Measurements from ENCODE around the gene KLRC1.
"Not testable (repeated sequence)": the region's sequence is repeated elsewhere in the genome, so short reads cannot be mapped to it uniquely, and the experiment has no call there.

Gene KLRC1
- 104 to 150 reads per million in 2 donors for total RNA-seq

DNA sequence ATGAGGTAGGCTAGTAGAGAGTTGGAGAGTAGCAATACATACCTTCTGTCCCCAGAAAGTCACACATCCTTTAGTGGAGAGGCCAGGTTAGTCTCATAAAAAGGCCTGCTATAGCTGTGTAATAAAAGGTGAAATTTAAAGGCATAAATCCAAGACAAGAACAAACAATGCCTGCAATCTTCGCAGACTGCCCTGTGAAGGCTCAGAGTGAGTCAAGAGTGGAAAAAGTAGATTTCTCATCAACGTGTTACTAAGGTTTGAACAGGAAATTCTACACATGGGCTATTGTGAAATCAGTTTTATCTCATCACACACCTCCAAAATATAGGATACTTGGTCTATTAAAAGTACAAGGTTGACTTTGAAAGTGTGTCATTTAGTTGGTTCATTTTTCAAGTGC is at the start of gene KLRC1:
Gene KLRC1, minus strand, starts transcription at position 222 of the 400 bp plus-strand sequence. CDS start 2,221 bp downstream, outside the sequence.
- no peak for DNase-seq

DNA sequence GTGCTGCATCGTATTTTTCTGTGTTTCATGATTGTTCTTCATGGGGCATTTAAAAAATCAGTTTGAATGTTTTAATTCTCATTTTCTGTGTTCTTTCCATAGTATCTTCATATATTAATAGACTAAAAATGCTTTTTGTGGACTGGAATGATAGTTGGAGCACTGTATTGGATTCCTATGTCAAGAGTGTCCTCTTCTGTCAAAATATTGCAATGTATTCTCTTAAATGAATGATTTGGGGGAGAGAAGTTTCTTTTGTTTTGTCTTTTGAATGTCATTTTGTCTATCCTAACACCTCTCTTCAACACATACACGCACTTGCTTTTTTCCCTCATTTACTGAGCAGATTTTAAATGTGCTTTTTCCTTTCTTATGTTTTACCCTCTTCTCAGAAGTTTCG is 47.9 kb upstream of the KLRC1 start:
- DNase-seq, result no peak

DNA sequence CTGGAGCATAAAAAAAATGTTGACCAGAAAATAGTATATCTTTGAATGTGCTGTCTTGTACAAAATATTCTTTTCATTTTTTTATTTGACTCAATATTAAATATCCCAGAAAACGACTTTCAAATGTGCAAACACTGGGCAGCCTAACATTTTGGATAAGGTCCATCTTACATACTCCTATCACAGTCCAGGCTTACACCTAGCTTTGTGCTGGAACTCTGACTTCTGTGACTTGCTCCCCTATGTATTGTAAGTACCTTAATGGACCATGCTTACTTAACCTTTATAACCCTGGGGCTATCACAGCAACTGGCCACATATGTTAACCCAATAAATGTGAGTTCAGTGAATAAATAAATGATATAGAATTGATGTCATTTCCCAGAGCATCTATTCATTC is 44.9 kb upstream of the KLRC1 start:
- no peak for DNase-seq

DNA sequence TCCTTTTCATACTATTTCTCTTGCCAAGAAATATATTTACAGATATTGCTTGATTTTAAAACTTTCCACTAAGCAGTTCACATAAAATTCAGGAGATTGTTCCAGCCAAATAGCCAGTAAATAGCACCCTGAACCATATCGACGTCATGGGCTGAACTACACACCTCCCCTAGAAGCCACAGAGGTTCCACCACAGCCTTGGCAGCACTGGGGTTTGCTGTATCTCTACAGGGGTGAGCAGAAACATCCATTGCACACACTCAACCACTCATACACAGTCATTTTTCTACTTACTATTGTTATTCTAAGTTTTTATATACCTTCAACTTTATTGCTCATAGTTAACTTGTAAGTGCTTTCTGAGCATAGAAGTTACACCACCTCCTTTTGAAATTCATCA is 44.4 kb upstream of the KLRC1 start:
- DNase-seq, result no peak

DNA sequence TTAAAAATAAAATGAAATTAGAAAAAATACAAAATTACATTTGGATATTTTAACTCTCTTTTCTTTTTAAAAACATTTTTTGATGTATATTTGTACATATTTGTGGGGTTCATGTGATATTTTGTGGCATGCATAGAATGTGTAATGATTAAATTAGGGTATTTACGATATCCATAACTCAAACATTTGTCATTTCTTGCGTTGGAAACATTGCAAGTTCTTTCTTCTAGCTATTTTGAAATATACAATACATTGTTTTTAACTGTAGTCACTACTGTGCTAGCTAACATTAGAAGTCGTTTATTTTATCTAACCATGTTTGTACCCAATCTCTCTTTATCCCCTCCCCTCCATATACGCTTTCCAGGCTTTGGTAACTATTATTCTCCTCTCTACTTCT is 38.6 kb upstream of the KLRC1 start:
- no peak for DNase-seq

DNA sequence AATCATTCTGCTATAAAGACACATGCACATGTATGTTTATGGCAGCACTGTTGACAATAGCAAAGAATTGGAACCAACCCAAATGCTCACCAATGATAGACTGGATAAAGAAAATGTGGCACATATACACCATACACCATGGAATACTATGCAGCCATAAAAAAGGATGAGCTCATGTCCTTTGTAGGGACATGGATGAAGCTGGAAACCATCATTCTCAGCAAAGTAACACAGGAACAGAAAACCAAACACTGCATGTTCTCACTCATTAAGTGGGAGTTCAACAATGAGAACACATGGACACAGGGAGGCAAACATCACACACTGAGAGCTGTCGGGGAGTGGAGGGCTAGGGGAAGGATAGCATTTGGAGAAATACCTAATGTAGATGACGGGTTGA is 34.2 kb upstream of the KLRC1 start:
- not testable (repeated sequence) for DNase-seq

DNA sequence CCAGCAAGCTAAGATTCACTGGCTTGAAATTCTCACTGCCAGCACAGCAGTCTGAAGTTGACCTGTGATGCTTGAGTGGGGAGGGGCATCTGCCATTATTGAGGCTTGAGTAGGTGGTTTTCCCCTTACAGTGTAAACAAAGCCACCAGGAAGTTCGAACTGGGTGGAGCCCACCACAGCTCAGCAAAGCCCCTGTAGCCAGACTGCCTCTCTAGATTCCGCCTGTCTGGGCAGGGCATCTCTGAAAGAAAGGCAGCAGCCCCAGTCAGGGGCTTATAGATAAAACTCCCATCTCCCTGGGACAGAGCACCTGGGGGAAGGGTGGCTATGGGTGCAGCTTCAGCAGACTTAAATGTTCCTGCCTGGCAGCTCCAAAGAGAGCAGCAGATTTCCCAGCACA is 28.7 kb upstream of the KLRC1 start:
- DNase-seq, result not testable (repeated sequence)

DNA sequence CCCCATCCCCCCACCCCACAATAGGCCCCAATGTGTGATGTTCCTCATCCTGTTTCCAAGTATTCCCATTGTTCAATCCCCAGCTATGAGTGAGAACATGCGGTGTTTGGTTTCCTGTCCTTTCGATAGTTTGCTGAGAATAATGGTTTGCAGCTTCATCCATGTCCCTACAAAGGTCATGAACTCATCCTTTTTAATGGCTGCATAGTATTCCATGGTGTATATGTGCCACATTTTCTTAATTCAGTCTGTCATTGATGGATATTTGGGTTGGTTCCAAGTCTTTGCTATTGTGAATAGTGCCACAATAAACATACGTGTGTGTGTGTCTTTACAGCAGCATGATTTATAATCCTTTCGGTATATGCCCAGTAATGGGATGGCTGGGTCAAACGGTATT is 19.6 kb upstream of the KLRC1 start:
- not testable (repeated sequence) for DNase-seq

DNA sequence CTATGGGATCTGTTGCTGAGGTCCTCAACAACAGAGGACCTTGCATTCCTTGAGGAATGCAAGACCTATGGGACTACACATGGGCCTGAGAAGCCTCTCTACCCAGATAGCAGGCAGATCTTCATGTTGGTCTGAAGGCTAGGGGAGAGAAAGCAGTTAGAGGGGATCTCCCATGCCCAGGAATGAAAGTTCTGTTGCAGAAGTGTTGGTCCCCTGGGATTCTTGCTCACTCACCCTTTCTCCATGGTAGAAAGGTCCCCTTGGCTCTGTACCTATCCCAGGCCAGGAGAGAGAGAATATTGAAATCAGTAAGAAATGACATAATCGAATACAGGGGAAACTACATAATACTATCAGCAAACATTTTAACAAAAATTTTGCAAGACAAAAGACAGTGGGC is 16.5 kb upstream of the KLRC1 start:
- DNase-seq, result no peak

DNA sequence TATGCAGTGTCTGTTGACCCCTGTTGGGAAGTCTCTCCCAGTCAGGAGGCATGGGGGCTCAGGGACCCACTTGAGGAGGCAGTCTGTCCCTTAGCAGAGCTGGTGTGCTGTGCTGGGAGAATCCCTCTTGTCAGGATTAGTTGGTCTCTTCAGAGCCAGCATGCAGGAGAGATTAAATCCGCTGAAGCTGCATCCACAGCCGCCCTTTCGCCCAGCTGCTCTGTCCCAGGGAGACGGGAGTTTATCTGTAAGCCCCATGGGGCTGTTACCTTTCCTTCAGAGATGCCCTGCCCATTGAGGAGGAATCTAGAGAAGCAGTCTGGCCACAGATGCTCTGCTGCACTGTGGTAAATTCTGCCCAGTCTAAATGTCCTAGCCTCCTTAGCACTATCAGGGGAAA is 13.1 kb upstream of the KLRC1 start:
- DNase-seq, result no peak

DNA sequence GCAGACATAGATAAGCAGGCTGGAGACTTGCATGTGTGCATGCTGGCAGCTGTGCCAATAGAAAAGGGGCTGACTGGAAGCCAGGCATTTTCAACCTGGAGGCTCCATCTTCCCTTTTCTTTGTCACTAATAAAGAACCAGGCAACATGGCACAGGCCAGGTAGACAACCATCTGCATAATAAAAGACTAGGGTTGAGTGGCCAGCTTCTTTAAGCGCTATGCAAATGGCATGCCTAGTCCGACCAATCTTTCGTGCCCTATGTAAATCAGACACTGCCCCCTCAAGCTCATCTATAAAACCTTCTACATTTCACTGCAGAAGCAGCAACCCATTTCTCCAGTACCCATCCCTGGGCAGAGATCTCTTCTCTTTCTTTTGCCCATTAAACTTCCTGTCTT is 4.6 kb upstream of the KLRC1 start:
- no peak for DNase-seq

DNA sequence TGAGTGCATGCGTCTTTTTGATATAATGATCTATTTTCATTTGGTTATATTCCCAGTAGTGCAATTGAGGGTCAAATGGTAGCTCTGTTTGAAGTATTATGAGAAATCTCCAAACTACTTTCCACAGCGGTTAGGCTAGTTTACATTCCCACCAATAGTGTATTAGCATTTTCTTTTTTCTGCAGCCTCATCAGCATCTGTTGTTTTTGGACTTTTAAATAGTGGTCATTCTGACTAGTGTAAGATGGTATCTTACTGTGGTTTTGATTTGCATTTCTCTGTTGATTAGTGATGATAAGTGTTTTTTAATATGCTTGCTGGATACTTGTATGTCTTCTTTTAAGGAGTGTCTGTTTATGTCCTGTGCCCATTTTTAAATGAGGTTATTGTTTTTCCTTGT is 3.7 kb upstream of the KLRC1 start:
- DNase-seq, result no peak

DNA sequence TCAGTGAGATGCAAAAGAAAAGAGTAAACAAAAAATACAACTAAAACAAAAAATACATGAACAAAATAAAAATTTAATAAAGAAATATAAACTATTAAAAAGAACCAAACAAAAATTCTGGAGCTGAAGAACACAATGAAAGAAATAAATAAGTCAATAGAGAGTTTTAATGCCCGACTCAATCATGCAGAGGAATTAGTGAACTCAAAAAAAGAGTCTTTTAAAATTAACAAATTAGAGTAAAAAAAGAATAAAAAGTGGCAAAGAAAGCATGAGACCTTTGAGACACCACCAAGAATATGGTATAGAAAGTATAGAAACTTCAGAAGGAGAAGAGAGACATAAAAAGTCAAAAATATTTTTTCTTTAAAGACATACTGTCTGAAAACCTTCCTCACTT is 2.6 kb upstream of the KLRC1 start:
- no peak for DNase-seq

DNA sequence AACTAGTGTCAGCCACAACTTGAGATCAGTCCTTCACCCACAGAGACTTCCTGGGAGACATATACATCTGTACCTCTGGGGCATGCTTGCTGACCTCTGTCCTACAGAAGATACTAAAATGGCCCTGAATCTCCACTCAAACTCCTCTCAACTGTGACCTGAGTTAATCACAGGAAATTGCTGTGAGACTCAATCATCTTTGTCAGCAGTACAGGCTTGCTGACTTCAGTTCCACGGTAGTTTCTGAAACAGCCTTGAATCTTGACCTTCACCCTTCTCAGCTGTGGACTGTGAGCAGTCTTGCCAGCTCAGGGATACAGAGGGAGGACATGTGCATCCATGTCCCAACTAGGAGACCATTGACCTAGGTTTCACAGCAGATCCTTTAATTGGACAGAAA is 1.4 kb upstream of the KLRC1 start:
- no peak for DNase-seq

DNA sequence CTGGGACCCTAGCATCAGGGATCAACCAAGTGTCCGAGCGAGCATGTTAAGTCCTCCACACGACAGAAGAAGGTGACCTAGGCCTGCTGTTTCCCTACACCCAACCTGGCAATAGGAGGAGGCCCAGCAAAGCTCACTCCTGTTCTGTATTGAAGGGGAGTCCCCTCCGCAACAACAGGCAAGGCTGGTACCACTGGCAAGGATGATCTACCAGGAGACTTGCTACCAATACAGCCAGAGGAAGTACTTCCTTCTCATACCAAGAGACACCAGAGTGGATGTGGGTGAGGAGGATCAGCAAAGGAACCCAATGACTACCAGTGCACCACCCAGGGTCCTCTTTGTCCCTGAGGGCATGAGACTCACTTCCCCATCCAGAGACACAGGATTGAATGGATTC is 4.9 kb downstream of the KLRC1 start:
- no peak for DNase-seq

DNA sequence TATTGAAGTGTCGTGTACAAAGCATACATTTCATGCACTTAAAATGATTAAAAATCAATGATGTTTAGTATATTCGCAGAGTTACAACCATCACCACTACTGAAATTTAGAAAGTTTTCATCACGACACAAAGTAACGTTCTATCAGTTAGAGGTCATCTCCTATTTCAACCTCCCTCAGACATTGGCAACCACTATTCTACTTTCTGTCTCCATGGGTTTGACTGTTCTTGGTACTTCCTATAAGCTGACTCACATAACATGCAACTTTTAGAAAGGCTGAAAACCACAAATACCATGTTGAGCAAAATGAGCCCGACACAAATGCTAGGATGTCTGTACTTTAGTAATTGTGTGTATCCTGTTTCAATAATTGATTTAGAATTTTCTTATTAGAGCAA is 7.1 kb downstream of the KLRC1 start:
- DNase-seq, result not testable (repeated sequence)

DNA sequence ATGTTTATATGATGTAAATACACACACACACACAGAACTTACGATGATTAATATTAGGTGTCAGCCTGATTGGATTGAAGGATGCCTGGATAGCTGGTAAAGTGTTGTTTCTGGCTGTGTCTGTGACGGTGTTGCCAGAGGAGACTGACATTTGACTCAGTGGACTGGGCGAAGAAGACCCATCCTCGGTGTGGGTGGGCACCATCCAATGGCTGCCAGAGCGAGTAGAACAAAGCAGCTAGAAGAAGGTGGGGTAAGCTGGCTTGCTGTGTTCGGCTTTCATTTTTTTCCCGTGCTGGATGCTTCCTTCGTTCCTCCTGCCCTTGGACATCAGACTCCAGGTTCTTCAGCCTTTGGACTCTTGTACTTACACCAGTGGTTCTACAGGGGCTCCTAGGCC is 12.0 kb downstream of the KLRC1 start:
- not testable (repeated sequence) for DNase-seq

DNA sequence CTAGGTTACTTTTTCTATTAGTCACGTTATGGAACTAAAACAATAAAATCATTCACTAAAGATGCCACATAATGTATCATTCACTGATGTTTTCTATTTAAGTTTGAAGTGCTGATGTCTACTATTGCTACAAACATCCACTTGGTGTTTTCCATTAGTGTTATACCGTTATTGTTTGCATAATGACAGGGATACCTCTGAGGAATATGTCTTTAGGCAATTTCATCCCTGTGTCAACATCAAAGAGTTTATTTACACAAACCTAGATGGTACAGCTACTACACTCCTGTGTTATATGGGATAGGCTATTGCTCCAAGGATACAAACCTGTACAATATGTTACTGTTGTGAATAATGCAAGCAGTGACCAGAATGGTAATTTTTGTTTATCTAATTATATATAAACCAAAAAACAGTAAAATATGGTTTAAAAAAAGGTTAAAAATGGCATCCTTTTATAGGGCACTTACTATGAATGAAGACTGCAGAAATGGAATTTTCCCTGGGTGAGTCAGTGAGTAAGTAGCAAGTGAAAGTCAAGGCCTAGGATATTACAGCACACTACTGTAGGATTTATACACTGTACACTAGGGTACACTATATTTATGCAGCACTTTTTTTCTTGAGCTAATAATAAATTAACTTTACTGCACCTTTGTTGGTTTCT is 13.4 kb downstream of the KLRC1 start:
- DNase-seq, result not testable (repeated sequence)

DNA sequence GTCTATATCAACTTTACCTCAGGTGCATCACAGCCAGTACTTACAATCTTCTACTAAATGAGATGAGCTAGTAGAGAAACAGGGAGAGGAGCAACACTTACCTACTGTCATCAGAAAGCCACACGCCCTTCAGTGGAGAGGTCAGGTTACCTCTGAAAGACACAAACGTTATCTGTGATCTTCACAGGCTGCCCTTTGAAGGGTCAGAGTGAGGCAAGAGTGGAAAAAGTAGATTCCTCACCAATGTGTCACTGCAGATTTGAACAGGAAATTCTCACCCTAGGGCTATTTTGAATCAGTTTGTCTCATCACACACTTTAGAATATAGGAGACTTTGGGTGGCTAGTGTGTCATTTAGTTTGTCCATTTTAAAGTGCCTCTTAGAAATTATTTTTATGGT is 15.6 kb downstream of the KLRC1 start:
- DNase-seq, result not testable (repeated sequence)

DNA sequence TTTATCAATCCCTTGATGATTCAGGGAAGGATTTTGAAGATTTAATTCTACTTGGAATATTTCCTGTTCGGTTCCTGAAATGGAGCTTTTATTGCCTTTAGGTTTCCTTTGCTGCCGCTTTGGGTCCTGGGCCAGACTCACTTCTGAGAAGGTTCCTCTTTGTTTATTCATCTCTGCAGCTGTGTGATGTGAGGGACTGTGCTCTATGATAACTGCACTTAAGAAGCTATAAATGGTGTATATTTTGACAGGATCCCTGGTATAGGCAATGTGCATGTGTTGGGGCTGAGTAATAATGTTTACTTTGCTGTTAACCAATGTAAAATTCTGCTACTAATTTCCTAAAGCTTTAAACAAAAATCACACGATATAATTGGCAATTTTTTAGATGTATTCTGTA is 17.4 kb downstream of the KLRC1 start, which contains the start of gene KLRC2:
Gene KLRC2, minus strand, starts transcription at position 195 of the 400 bp plus-strand sequence. Its CDS starts 24 bp downstream, at position 171.
- not testable (repeated sequence) for DNase-seq

DNA sequence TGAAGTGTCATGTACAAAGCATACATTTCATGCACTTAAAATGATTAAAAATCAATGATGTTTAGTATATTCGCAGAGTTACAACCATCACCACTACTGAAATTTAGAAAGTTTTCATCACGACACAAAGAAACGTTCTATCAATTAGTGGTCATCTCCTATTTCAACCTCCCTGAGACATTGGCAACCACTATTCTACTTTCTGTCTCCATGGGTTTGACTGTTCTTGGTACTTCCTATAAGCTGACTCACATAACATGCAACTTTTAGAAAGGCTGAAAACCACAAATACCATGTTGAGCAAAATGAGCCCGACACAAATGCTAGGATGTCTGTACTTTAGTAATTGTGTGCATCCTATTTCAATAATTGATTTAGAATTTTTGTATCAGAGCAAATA is 22.6 kb downstream of the KLRC1 start:
- DNase-seq, result not testable (repeated sequence)

DNA sequence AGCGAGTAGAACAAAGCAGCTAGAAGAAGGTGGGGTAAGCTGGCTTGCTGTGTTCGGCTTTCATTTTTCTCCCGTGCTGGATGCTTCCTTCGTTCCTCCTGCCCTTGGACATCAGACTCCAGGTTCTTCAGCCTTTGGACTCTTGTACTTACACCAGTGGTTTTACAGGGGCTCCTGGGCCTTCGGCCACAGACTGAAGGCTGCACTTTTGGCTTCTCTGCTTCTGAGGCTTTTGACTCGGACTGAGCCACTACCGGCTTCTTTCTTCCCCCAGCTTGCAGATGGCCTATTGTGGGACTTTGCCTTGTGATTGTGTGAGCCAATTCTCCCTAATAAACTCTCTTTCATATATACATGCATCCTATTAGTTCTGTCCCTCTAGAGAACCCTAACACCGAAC is 27.2 kb downstream of the KLRC1 start:
- not testable (repeated sequence) for DNase-seq

DNA sequence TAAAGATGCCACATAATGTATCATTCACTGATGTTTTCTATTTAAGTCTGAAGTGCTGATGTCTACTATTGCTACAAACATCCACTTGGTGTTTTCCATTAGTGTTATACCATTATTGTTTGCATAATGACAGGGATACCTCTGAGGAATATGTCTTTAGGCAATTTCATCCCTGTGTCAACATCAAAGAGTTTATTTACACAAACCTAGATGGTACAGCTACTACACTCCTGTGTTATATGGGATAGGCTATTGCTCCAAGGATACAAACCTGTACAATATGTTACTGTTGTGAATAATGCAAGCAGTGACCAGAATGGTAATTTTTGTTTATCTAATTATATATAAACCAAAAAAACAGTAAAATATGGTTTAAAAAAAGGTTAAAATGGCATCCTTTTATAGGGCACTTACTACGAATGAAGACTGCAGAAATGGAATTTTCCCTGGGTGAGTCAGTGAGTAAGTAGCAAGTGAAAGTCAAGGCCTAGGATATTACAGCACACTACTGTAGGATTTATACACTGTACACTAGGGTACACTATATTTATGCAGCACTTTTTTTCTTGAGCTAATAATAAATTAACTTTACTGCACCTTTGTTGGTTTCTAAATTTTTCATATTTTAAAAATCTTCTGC is 28.8 kb downstream of the KLRC1 start:
- DNase-seq, result not testable (repeated sequence)

DNA sequence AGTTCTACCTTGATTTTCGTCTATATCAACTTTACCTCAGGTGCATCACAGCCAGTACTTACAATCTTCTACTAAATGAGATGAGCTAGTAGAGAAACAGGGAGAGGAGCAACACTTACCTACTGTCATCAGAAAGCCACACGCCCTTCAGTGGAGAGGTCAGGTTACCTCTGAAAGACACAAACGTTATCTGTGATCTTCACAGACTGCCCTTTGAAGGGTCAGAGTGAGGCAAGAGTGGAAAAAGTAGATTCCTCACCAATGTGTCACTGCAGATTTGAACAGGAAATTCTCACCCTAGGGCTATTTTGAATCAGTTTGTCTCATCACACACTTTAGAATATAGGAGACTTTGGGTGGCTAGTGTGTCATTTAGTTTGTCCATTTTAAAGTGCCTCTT is 31.0 kb downstream of the KLRC1 start:
- DNase-seq, result not testable (repeated sequence)

DNA sequence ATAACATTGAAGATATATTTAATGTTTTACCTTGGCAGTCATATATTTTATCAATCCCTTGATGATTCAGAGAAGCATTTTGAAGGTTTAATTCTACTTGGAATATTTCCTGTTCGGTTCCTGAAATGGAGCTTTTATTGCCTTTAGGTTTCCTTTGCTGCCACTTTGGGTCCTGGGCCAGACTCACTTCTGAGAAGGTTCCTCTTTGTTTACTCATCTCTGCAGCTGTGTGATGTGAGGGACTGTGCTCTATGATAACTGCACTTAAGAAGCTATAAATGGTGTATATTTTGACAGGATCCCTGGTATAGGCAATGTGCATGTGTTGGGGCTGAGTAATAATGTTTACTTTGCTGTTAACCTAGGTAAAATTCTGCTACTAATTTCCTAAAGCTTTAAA is 32.8 kb downstream of the KLRC1 start, which contains the start of gene KLRC3:
Gene KLRC3, minus strand, starts transcription at position 262 of the 400 bp plus-strand sequence. Its CDS starts 45 bp downstream, at position 217.
- DNase-seq, result not testable (repeated sequence)
